SK-N-SH (cell line): ENCODE data around the gene TECPR1. TPM values are rescaled to one million over a fixed set of nuclear protein-coding genes. Genes with fewer than 3 reads are reported as not detected.

ENCODE experiments used
- CTCF ChIA-PET: fragments of 300-600, 350-600 bp; formaldehyde crosslinking; extraction: SDS; loops from one replicate; lab custom pipeline; 2021; lab: Yijun Ruan, JAX
- POLR2A ChIA-PET: fragments of 350-600 bp; sonication (Branson Sonifier 250); formaldehyde crosslinking; extraction: SDS; loops from one replicate; lab custom pipeline; 2020; ENCODE audit warnings: antibody characterized with exemption, inconsistent platforms; lab: Yijun Ruan, JAX
- DNase-seq: peaks from one replicate; pipeline ENCODE4 v3.0.0; 2012
- H2AFZ ChIP-seq: fragments of 200-600 bp; sonication (generic); 2 replicates; pipeline ENCODE4 v1.8.1; 2016; ENCODE audit warnings: antibody characterized with exemption, mild to moderate bottlenecking, low read depth
- H3F3A ChIP-seq: fragments of 200-600 bp; sonication (generic); replicated peaks from 2 replicates; pipeline ENCODE3; 2016; ENCODE audit warnings: antibody characterized with exemption, mild to moderate bottlenecking; ENCODE audit not compliant: insufficient read depth
- H3K27ac ChIP-seq, 2 experiments: fragments of 200-500 bp in 1 of 2; fragments of 200-600 bp in 1 of 2; sonication (Bioruptor generic) in 1 of 2; sonication (generic), shearing (Covaris generic) in 1 of 2; 2 replicates each; pipeline versions ENCODE4 v1.5.1 to v1.6.1; 2014 to 2016; ENCODE audit warnings: low read depth in 2 of 2, inconsistent platforms in 1 of 2, low read length in 1 of 2, mild to moderate bottlenecking in 1 of 2, mixed read lengths in 1 of 2
- H3K27me3 ChIP-seq: fragments of 200-600 bp; sonication (generic), shearing (Covaris generic); 2 replicates; pipeline ENCODE4 v1.6.1; 2016; ENCODE audit warnings: mixed run types; ENCODE audit not compliant: insufficient read depth
- H3K36me3 ChIP-seq, 2 experiments: fragments of 200-500 bp in 1 of 2; fragments of 200-600 bp in 1 of 2; sonication (Bioruptor generic) in 1 of 2; sonication (generic) in 1 of 2; replicated peaks in 1 of 2; 2 replicates each; pipeline versions ENCODE3 to v1.5.1; 2014 to 2016; ENCODE audit warnings: low read length in 1 of 2, mild to moderate bottlenecking in 1 of 2; ENCODE audit not compliant: insufficient read depth in 2 of 2, control insufficient read depth in 1 of 2
- H3K4me1 ChIP-seq, 2 experiments: fragments of 200-500 bp in 1 of 2; fragments of 200-600 bp in 1 of 2; sonication (Bioruptor generic) in 1 of 2; sonication (generic), shearing (Covaris generic) in 1 of 2; 2 replicates each; pipeline versions ENCODE4 v1.5.1 to v1.6.1; 2014 to 2016; ENCODE audit warnings: low read depth in 1 of 2, low read length in 1 of 2, mixed run types in 1 of 2; ENCODE audit not compliant: insufficient read depth in 2 of 2, control insufficient read depth in 1 of 2
- H3K4me2 ChIP-seq: fragments of 200-600 bp; sonication (generic), shearing (Covaris generic); 2 replicates; pipeline ENCODE4 v1.6.1; 2017; ENCODE audit warnings: mixed run types
- H3K4me3 ChIP-seq, 2 experiments: fragments of 200-500 bp in 1 of 2; fragments of 200-600 bp in 1 of 2; sonication (Bioruptor generic) in 1 of 2; sonication (generic), shearing (Covaris generic) in 1 of 2; 2 replicates each; pipeline versions ENCODE4 v1.5.1 to v1.8.1; 2014 to 2016; ENCODE audit warnings: low read depth in 2 of 2, inconsistent platforms in 1 of 2, low read length in 1 of 2, mild to moderate bottlenecking in 1 of 2, mixed read lengths in 1 of 2, moderate library complexity in 1 of 2
- H3K79me2 ChIP-seq: fragments of 200-600 bp; sonication (generic); 2 replicates; pipeline ENCODE4 v1.8.1; 2017; ENCODE audit warnings: mild to moderate bottlenecking; ENCODE audit not compliant: insufficient read depth
- H3K9ac ChIP-seq: fragments of 200-600 bp; sonication (generic); 2 replicates; pipeline ENCODE4 v1.6.1; 2017; ENCODE audit warnings: mixed run types
- H3K9me2 ChIP-seq: fragments of 200-600 bp; sonication (generic); 2 replicates; pipeline ENCODE4 v1.6.1; 2017; ENCODE audit warnings: mixed run types
- H3K9me3 ChIP-seq: fragments of 200-600 bp; sonication (generic); 2 replicates; pipeline ENCODE4 v1.6.1; 2017; ENCODE audit warnings: mixed run types, mild to moderate bottlenecking, moderate library complexity
- H4K20me1 ChIP-seq: fragments of 200-600 bp; sonication (generic); 2 replicates; pipeline ENCODE4 v1.6.1; 2017; ENCODE audit warnings: mild to moderate bottlenecking, mixed run types; ENCODE audit not compliant: insufficient read depth
- CHD2 ChIP-seq: fragments of 150-350 bp; IDR thresholded peaks from 2 replicates; pipeline ENCODE4 v1.6.1; 2018; ENCODE audit warnings: low read length; ENCODE audit not compliant: partially characterized antibody
- JUND ChIP-seq: IDR thresholded peaks from 2 replicates; pipeline ENCODE4 v1.4.0; 2012
- MXI1 ChIP-seq: IDR thresholded peaks from 2 replicates; pipeline ENCODE4 v1.6.1; 2012; ENCODE audit warnings: mild to moderate bottlenecking, low read depth, low read length, improper control_type of control experiment
- NRF1 ChIP-seq: IDR thresholded peaks from 2 replicates; pipeline ENCODE4 v1.6.1; 2012; ENCODE audit warnings: low read depth, mild to moderate bottlenecking, low read length
- POLR2AphosphoS5 ChIP-seq: IDR thresholded peaks from 2 replicates; pipeline ENCODE4 v1.6.1; 2012; ENCODE audit warnings: low read depth, low read length
- TAF1 ChIP-seq: IDR thresholded peaks from 2 replicates; pipeline ENCODE4 v1.6.1; 2012; ENCODE audit warnings: low read depth, mild to moderate bottlenecking, low read length, moderate library complexity, borderline replicate concordance
- TCF12 ChIP-seq: IDR thresholded peaks from 2 replicates; pipeline ENCODE4 v1.4.0; 2012
- WGBS: methylation state at CpG from one replicate; pipeline ENCODE4 v1.1.6; 2017; ENCODE audit warnings: low lambda C conversion rate; 5-methylcytosine and 5-hydroxymethylcytosine counted together
- polyA plus RNA-seq, 3 experiments: library from polyadenylated mRNA; depleted of rRNA; stranded (reverse); fragments of >200 nt; gene quantifications; 2 replicates each; pipeline ENCODE4 v1.2.3, GENCODE V29; 2012
- TF ChIP-seq, protein P1 (sequence below): IDR thresholded peaks from 2 replicates; pipeline ENCODE4 v1.6.1; 2012; ENCODE audit warnings: mild to moderate bottlenecking, low read depth, low read length, moderate library complexity

The TECPR1 gene
- polyA plus RNA-seq, 1 of the 3 experiments (the other 2 are of a cell fraction), result 6.8 TPM

DNA sequence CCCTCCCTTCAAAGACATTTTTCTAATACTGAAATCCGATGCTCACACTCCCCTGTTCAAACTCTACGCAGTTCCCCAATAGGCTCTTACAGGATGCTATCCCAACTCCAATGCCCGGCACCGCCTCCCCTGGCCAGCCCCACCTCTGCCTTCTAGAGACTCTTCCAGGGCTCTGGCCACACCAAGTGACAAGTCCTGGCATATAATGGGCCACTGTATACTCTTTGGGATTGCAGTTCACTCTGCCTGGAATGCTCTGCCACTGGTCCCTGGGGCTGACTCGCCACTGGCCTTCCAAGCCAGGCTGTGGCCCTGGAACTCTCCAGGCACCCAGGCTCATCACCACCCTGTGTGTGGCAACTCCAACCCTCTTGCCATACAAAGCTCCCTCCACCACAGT is 26.4 kb upstream of the TECPR1 start (continued):
- TF ChIP-seq MXI1 (no peak), NRF1 (no peak), TCF12 (no peak), POLR2AphosphoS5 (no peak), TAF1 (no peak)

DNA sequence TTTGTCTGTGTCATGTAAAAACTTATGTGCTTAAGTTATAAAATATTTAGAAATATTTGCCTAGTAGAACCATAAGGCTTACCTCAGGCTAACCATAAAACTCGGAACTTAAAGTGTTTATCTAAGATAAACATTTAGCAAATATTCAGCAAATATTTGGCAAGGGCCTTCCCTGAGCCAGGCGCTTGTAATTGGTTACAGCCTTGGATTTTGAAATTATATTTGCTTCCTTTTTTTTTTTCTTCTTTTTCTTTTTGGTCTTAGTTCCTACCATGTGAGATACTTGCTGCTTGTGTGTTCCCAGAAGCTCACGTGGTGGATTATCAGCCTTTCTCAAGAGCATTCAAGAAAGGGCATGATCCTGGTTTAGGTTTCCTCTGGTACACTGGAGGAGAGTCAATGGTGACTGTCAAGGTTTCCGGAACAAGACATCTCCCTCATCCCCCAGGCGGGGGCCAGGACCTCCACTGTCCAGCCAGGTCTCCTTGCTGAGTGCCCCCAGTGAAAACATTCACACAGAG is 24.3 kb upstream of the TECPR1 start:
- 80% methylated on average over 5 of the region's 5 CpGs for WGBS
- Histone ChIP-seq H3K4me2 (no peak overlapping the region), H3K27ac (no peak overlapping the region)

DNA sequence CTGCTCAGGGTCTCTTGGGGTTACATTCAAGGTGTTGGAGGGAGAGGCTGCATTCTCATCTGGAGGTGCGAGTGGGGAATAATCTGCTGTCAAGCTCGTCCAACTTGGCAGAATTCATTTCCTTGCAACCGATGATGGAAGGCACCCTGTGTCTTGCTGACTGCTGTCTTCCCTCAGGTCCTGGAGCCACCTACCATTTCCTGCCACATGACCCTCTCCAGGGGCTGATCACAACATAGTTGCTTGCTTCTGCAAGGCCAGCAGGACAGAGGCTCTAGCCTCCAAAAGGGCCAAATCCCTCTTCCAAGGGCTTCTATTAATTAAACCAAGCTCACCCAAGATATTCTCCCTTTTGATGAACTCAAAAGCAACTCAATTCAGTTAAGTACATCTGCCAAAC is 15.3 kb upstream of the TECPR1 start:
- H4K20me1 ChIP-seq, result no peaks in the 10 kb centered on the region
- H3K4me2 ChIP-seq, result no peak overlapping the region
- ChIA-PET CTCF (interaction anchor here (0.6 to 3.5 kb wide), 13 partner anchors 10 to 574 kb away, joined by 3 to 26 read pairs (median 4); partner anchors contain the start of gene BAIAP2L1), POLR2A (no interaction called here)
- no peak overlapping the region for H3K4me3 ChIP-seq
- H3K4me1 ChIP-seq, result 0 out of 4 replicates have a peak, but pooled peaks cover 0 to 4% of the 10 kb centered on the region in 2 experiments
- no peaks in the 10 kb centered on the region for H3K9me2 ChIP-seq
- H3F3A ChIP-seq, result peaks cover 8% of the 10 kb centered on the region
- no peaks in the 10 kb centered on the region for H3K79me2 ChIP-seq
- no peaks in the 10 kb centered on the region for H3K27me3 ChIP-seq
- H3K27ac ChIP-seq, result no peak overlapping the region
- H2AFZ ChIP-seq, result no peak overlapping the region
- peaks cover 0 to 12% of the 10 kb centered on the region in 2 experiments for H3K36me3 ChIP-seq
- no peaks in the 10 kb centered on the region for H3K9me3 ChIP-seq
- H3K9ac ChIP-seq, result no peak overlapping the region
- 91% methylated on average over 3 of the region's 3 CpGs for WGBS
- DNase-seq, result no peak
- TF ChIP-seq CHD2 (no peak), POLR2AphosphoS5 (no peak), JUND (no peak)

More for the DNA sequence above, 24.3 kb upstream of the TECPR1 start:
- Histone ChIP-seq H3K4me1 (peaks cover 0 to 17% of the 10 kb centered on the region in 2 experiments; a peak in 1 of 4 replicates), H2AFZ (no peak overlapping the region), H3K9me2 (no peaks in the 10 kb centered on the region), H3K4me3 (no peak overlapping the region), H3F3A (peaks cover 16% of the 10 kb centered on the region), H4K20me1 (no peaks in the 10 kb centered on the region), H3K9me3 (no peaks in the 10 kb centered on the region), H3K79me2 (no peaks in the 10 kb centered on the region), H3K9ac (no peak overlapping the region), H3K27me3 (no peaks in the 10 kb centered on the region), H3K36me3 (no peaks in the 10 kb centered on the region)
- POLR2A ChIA-PET, result no interaction called here
- DNase-seq, result no peak
- CTCF ChIA-PET, result interaction anchor here (1.1 to 4.8 kb wide), 2 partner anchors 9 to 145 kb away, joined by 3 to 26 read pairs; no protein-coding TSS in a partner anchor
- TF ChIP-seq NRF1 (no peak), CHD2 (no peak), TCF12 (no peak)
- TF ChIP-seq, protein P1, sequence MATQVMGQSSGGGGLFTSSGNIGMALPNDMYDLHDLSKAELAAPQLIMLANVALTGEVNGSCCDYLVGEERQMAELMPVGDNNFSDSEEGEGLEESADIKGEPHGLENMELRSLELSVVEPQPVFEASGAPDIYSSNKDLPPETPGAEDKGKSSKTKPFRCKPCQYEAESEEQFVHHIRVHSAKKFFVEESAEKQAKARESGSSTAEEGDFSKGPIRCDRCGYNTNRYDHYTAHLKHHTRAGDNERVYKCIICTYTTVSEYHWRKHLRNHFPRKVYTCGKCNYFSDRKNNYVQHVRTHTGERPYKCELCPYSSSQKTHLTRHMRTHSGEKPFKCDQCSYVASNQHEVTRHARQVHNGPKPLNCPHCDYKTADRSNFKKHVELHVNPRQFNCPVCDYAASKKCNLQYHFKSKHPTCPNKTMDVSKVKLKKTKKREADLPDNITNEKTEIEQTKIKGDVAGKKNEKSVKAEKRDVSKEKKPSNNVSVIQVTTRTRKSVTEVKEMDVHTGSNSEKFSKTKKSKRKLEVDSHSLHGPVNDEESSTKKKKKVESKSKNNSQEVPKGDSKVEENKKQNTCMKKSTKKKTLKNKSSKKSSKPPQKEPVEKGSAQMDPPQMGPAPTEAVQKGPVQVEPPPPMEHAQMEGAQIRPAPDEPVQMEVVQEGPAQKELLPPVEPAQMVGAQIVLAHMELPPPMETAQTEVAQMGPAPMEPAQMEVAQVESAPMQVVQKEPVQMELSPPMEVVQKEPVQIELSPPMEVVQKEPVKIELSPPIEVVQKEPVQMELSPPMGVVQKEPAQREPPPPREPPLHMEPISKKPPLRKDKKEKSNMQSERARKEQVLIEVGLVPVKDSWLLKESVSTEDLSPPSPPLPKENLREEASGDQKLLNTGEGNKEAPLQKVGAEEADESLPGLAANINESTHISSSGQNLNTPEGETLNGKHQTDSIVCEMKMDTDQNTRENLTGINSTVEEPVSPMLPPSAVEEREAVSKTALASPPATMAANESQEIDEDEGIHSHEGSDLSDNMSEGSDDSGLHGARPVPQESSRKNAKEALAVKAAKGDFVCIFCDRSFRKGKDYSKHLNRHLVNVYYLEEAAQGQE, result no peak
